IPS-15b (cell line): ENCODE data around the gene EPN2.

Source experiments
- H3K27me3 ChIP-seq: one replicate; pipeline ENCODE4 v1.6.1; 2013; ENCODE audit warnings: low read length; ENCODE audit not compliant: control insufficient read depth, insufficient read depth
- H3K36me3 ChIP-seq: one replicate; pipeline ENCODE4 v1.6.1; 2013; ENCODE audit warnings: low read length; ENCODE audit not compliant: control insufficient read depth, insufficient read depth
- H3K4me1 ChIP-seq: one replicate; pipeline ENCODE4 v1.6.1; 2013; ENCODE audit warnings: mild to moderate bottlenecking, low read length; ENCODE audit not compliant: control insufficient read depth, insufficient read depth
- H3K4me3 ChIP-seq: one replicate; pipeline ENCODE4 v1.5.1; 2013; ENCODE audit warnings: low read depth, low read length
- H3K9ac ChIP-seq: one replicate; pipeline ENCODE4 v1.6.1; 2013; ENCODE audit warnings: low read depth, mild to moderate bottlenecking, low read length
- H3K9me3 ChIP-seq: one replicate; pipeline ENCODE4 v1.6.1; 2013; ENCODE audit warnings: mild to moderate bottlenecking, low read length; ENCODE audit not compliant: control insufficient read depth, insufficient read depth

EPN2 gene

GRCh38 chr17:19379361-19380065, 142.3 kb downstream of the EPN2 start:
- Histone ChIP-seq H3K27me3 (no peaks in the 10 kb centered on the region), H3K36me3 (peaks cover 48% of the 10 kb centered on the region), H3K9me3 (no peaks in the 10 kb centered on the region), H3K4me3 (peak overlapping the region; percentile 93), H3K4me1 (peaks cover 5% of the 10 kb centered on the region), H3K9ac (no peak overlapping the region)

- H3K4me1 ChIP-seq: peaks cover 5% of the 10 kb centered on the region
- no peak overlapping the region for H3K9ac ChIP-seq
- H3K9me3 ChIP-seq: no peaks in the 10 kb centered on the region
- H3K27me3 ChIP-seq: no peaks in the 10 kb centered on the region
- peaks cover 59% of the 10 kb centered on the region for H3K36me3 ChIP-seq
- H3K4me3 ChIP-seq: no peak overlapping the region
Measured at GRCh38 chr17:19380481-19381301, 143.5 kb downstream of the EPN2 start.

- Histone ChIP-seq H3K36me3 (peaks cover 59% of the 10 kb centered on the region), H3K4me1 (peaks cover 10% of the 10 kb centered on the region), H3K9ac (no peak overlapping the region), H3K27me3 (no peaks in the 10 kb centered on the region), H3K4me3 (no peak overlapping the region), H3K9me3 (no peaks in the 10 kb centered on the region)
Measured at GRCh38 chr17:19381361-19381740, 144.2 kb downstream of the EPN2 start.

GRCh38 chr17:19381741-19382444, 144.7 kb downstream of the EPN2 start:
- no peaks in the 10 kb centered on the region for H3K27me3 ChIP-seq
- H3K9ac ChIP-seq: no peak overlapping the region
- peaks cover 59% of the 10 kb centered on the region for H3K36me3 ChIP-seq
- no peak overlapping the region for H3K4me3 ChIP-seq
- no peaks in the 10 kb centered on the region for H3K9me3 ChIP-seq
- peaks cover 12% of the 10 kb centered on the region for H3K4me1 ChIP-seq

GRCh38 chr17:19382531-19383444, 145.6 kb downstream of the EPN2 start:
- peaks cover 59% of the 10 kb centered on the region for H3K36me3 ChIP-seq
- H3K4me1 ChIP-seq: peaks cover 14% of the 10 kb centered on the region
- H3K9ac ChIP-seq: no peak overlapping the region
- no peak overlapping the region for H3K4me3 ChIP-seq
- H3K9me3 ChIP-seq: no peaks in the 10 kb centered on the region
- no peaks in the 10 kb centered on the region for H3K27me3 ChIP-seq

- Histone ChIP-seq H3K27me3 (no peaks in the 10 kb centered on the region), H3K4me3 (no peak overlapping the region), H3K4me1 (peaks cover 17% of the 10 kb centered on the region), H3K9me3 (no peaks in the 10 kb centered on the region), H3K36me3 (peaks cover 59% of the 10 kb centered on the region), H3K9ac (no peak overlapping the region)
Measured at GRCh38 chr17:19383681-19384470, 146.7 kb downstream of the EPN2 start.

- Histone ChIP-seq H3K36me3 (peaks cover 53% of the 10 kb centered on the region), H3K4me1 (peaks cover 12% of the 10 kb centered on the region), H3K9ac (no peak overlapping the region), H3K27me3 (no peaks in the 10 kb centered on the region), H3K4me3 (no peak overlapping the region), H3K9me3 (no peaks in the 10 kb centered on the region)
Measured at GRCh38 chr17:19384723-19385391, 147.7 kb downstream of the EPN2 start.

GRCh38 chr17:19385521-19385983, 148.4 kb downstream of the EPN2 start:
- H3K27me3 ChIP-seq: no peaks in the 10 kb centered on the region
- H3K36me3 ChIP-seq: peaks cover 48% of the 10 kb centered on the region
- no peak overlapping the region for H3K4me3 ChIP-seq
- H3K4me1 ChIP-seq: peaks cover 12% of the 10 kb centered on the region
- H3K9me3 ChIP-seq: no peaks in the 10 kb centered on the region
- no peak overlapping the region for H3K9ac ChIP-seq
